Measurements from ENCODE around the gene NSG2.

The NSG2 gene

GRCh38 chr5:174083056-174083827 lies 37.7 kb downstream of the NSG2 start:
- Histone ChIP-seq H3K36me3 (ENCODE audit: low read length) (no peaks in the 10 kb centered on the region), H3K4me3 (ENCODE audit: insufficient read depth, low read length, poor library complexity, severe bottlenecking) (no peak overlapping the region), H3K9me2 (replicated peaks; ENCODE audit: insufficient read depth, low read length) (no peaks in the 10 kb centered on the region), H3F3A (ENCODE audit: insufficient read depth) (no peaks in the 10 kb centered on the region), H3K79me2 (ENCODE audit: insufficient read depth, low read length) (no peaks in the 10 kb centered on the region), H3K27ac (ENCODE audit: low read depth, low read length) (no peak overlapping the region), H4K20me1 (ENCODE audit: low read depth, low read length) (no peaks in the 10 kb centered on the region), H3K27me3 (ENCODE audit: low read length) (no peaks in the 10 kb centered on the region), H2AFZ (ENCODE audit: low read depth, low read length, severe bottlenecking) (no peak overlapping the region), H3K9ac (ENCODE audit: low read length) (no peak overlapping the region), H3K9me3 (ENCODE audit: insufficient read depth, low read length) (no peaks in the 10 kb centered on the region), H3K4me2 (ENCODE audit: low read depth, low read length, poor library complexity, severe bottlenecking) (no peak overlapping the region)
- TF ChIP-seq CTCF (IDR thresholded peaks at IDR 0.05; ENCODE audit: insufficient read depth, low read length, poor library complexity, severe bottlenecking) (no peak), EZH2phosphoT487 (conservative IDR thresholded peaks at IDR 0.05; ENCODE audit: low read length) (no peak)

- Histone ChIP-seq H3K79me2 (ENCODE audit: insufficient read depth, low read length) (no peaks in the 10 kb centered on the region), H2AFZ (ENCODE audit: low read depth, low read length, severe bottlenecking) (no peak overlapping the region), H3K4me3 (ENCODE audit: insufficient read depth, low read length, poor library complexity, severe bottlenecking) (no peak overlapping the region), H3K9me2 (replicated peaks; ENCODE audit: insufficient read depth, low read length) (no peaks in the 10 kb centered on the region), H3K9ac (ENCODE audit: low read length) (no peak overlapping the region), H3K4me2 (ENCODE audit: low read depth, low read length, poor library complexity, severe bottlenecking) (no peak overlapping the region), H3F3A (ENCODE audit: insufficient read depth) (no peaks in the 10 kb centered on the region), H4K20me1 (ENCODE audit: low read depth, low read length) (no peaks in the 10 kb centered on the region), H3K27ac (ENCODE audit: low read depth, low read length) (no peak overlapping the region), H3K36me3 (ENCODE audit: low read length) (no peaks in the 10 kb centered on the region), H3K9me3 (ENCODE audit: insufficient read depth, low read length) (no peaks in the 10 kb centered on the region), H3K27me3 (ENCODE audit: low read length) (no peaks in the 10 kb centered on the region)
- TF ChIP-seq EZH2phosphoT487 (conservative IDR thresholded peaks at IDR 0.05; ENCODE audit: low read length) (no peak), CTCF (IDR thresholded peaks at IDR 0.05; ENCODE audit: insufficient read depth, low read length, poor library complexity, severe bottlenecking) (no peak)
Observed at GRCh38 chr5:174084691-174085154, 39.2 kb downstream of the NSG2 start.

GRCh38 chr5:174086751-174087150 lies 41.2 kb downstream of the NSG2 start:
- Histone ChIP-seq H3K9me3 (ENCODE audit: insufficient read depth, low read length) (no peaks in the 10 kb centered on the region), H4K20me1 (ENCODE audit: low read depth, low read length) (no peaks in the 10 kb centered on the region), H3K79me2 (ENCODE audit: insufficient read depth, low read length) (no peaks in the 10 kb centered on the region), H3F3A (ENCODE audit: insufficient read depth) (no peaks in the 10 kb centered on the region), H2AFZ (ENCODE audit: low read depth, low read length, severe bottlenecking) (no peak overlapping the region), H3K27ac (ENCODE audit: low read depth, low read length) (no peak overlapping the region), H3K27me3 (ENCODE audit: low read length) (no peaks in the 10 kb centered on the region), H3K4me2 (ENCODE audit: low read depth, low read length, poor library complexity, severe bottlenecking) (no peak overlapping the region), H3K9ac (ENCODE audit: low read length) (no peak overlapping the region), H3K9me2 (replicated peaks; ENCODE audit: insufficient read depth, low read length) (no peaks in the 10 kb centered on the region), H3K36me3 (ENCODE audit: low read length) (no peaks in the 10 kb centered on the region), H3K4me3 (ENCODE audit: insufficient read depth, low read length, poor library complexity, severe bottlenecking) (no peak overlapping the region)
- TF ChIP-seq EZH2phosphoT487 (conservative IDR thresholded peaks at IDR 0.05; ENCODE audit: low read length), result no peak
- TF ChIP-seq CTCF (IDR thresholded peaks at IDR 0.05; ENCODE audit: insufficient read depth, low read length, poor library complexity, severe bottlenecking), result no peak

Data from SU-DHL-6 (cell line).